GM12874 (cell line): ENCODE data around the gene SRSF2.

Experiments
- CTCF ChIP-seq: IDR thresholded peaks from 2 replicates; pipeline ENCODE4 v1.5.1; 2011; ENCODE audit warnings: low read depth, mild to moderate bottlenecking, control low read depth, low read length, moderate library complexity; ENCODE audit not compliant: insufficient read depth

Gene SRSF2

GRCh38 chr17:76687298-76688164 is 49.6 kb downstream of the SRSF2 start:
- TF ChIP-seq CTCF = no peak

DNA sequence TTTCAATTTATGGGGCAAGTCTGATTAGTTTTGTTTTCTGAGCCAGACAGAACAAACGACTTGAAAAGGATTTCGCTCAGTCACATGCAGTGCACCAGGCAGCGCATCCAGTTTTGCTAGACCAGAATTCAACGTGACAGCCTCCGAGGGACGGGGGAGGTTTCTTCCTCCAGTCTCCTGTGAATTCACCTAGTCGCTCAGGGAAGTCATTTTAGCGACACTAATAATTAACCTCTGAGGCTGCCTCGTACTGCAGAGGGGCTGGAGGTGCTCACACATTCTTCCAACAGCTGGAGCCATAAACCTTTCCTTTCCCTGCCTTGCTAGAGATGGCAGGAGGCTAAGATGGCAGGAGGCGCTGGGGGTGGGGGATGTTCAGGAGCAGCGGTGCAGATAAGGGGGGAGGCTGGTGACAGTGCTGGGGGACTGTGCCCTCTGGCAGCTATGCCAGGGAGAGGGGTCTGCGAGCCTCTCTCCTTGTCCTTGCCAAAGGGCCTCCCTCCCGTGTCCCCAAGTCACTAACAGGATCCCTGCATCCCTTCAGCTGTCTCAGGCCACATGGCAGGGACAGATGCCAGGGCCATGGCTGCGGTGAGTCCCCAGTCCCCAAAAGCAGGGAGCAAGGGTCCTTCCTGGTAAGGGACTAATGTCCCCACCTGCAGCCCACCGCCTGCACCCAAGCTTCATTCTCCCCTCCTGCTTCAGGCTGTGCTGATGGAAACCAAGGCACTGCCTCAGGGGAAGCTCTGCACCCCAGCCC is 50.4 kb downstream of the SRSF2 start:
- no peak for TF ChIP-seq CTCF

GRCh38 chr17:76685846-76686245 is 51.3 kb downstream of the SRSF2 start:
- TF ChIP-seq CTCF = no peak

DNA sequence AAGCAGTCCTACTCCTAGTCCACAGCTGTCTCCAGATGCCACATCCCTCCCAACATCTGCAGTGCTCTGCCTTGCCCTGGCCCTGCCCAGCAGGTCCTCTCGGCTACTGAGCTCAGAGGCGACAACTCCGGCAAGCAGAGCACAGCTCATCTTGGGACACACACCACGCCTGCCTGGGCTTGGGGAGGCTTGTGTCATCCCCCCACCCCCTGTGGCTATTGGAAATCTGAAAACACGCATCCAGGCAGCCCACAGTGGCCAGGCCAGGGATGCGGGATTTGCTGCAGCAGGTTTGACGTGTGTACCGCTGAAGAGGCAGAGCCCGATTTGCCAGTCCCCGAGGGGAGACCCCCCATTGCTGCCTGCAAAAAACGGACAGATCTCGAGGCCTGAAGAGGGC is 51.8 kb downstream of the SRSF2 start:
- no peak for TF ChIP-seq CTCF

DNA sequence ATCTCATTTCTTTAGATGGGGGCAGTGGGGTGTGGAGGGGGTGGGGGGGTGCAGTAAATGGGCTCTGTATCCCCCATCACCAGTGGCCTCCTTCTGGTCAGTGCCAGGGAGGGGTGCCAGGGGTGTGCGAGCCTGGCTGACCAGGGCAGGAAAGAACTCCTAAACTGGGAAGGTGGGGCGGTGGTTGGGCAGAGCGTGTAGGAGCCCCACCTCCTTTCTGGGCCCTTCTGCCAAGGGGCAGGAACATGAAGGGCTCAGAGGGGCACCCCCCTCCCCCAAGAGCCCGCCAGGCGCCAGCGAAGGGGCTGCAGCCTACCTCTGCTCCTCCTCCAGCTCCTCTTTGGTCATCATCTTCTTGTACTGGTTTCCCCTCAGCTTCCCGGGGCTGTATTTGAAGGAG is 52.4 kb downstream of the SRSF2 start:
- TF ChIP-seq CTCF = no peak
